ENCODE data around the gene MOAP1. TPM values are rescaled to one million over a fixed set of nuclear protein-coding genes. Genes with fewer than 3 reads are reported as not detected.
"Not testable (repeated sequence)": the region's sequence is repeated elsewhere in the genome, so short reads cannot be mapped to it uniquely, and the experiment has no call there.

MOAP1 gene, protein sequence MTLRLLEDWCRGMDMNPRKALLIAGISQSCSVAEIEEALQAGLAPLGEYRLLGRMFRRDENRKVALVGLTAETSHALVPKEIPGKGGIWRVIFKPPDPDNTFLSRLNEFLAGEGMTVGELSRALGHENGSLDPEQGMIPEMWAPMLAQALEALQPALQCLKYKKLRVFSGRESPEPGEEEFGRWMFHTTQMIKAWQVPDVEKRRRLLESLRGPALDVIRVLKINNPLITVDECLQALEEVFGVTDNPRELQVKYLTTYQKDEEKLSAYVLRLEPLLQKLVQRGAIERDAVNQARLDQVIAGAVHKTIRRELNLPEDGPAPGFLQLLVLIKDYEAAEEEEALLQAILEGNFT
- 21.3 and 24.4 TPM in 2 replicates for total RNA-seq

DNA sequence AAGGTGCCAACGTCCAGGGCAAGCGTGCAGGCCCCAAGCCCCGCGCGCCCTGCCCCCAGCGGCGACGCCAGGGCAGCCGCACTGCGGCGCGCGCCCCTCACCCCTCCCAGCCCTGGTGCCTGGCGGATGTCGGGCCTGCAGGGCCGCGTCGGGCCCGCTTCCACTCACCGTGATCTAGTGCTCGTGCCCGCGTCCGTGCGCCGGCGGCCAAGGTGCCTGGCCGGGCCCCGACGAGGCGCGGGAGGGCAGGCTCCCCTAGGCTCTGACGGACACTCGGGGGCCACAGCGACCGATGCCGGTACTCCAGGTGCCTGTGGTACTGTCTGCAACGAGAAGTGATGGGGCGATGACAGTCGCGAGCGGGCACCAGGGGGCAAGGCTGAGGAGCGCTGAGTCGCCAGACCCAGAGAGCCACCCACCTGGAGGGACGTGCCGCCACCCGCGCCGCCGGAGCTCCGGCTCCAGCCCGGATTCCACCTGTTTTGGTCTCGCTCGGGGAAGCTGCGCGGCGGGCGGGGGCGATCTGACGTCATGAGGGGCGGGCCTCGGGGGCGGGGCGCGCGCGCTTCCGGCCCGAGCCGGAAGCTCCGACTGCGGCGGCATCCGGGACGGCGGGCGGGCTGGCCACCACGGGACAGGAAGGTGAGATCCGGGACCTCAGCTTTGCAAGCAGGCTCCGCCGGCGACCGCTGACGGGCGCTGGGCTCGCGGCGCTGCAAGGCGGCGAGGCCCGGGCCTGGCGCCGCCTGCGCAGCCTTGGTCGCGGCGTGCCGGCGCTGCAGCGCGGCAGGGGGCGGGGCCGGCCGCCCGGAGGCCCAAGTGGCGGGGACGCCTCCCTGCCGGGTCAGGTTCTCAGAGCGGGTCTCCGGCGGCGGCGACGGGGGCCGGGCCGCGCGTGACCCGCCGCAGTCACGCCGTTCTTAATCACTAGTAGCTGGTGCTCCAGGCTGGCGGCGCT, at the start of gene MOAP1, which contains the start of gene LYSET:
MOAP1 (minus strand) TSS at position 507 of the 958 bp plus-strand sequence. CDS start 655 bp downstream, outside the sequence.
LYSET (plus strand) TSS at position 927 of the 958 bp plus-strand sequence. CDS start 89 bp downstream, outside the sequence.
- H3K27ac Mint-ChIP-seq, result peak within 1 kb of the TSS; percentile 93
- H3K4me3 Mint-ChIP-seq, result peak within 1 kb of the TSS; percentile 92
- TF ChIP-seq, protein P1, sequence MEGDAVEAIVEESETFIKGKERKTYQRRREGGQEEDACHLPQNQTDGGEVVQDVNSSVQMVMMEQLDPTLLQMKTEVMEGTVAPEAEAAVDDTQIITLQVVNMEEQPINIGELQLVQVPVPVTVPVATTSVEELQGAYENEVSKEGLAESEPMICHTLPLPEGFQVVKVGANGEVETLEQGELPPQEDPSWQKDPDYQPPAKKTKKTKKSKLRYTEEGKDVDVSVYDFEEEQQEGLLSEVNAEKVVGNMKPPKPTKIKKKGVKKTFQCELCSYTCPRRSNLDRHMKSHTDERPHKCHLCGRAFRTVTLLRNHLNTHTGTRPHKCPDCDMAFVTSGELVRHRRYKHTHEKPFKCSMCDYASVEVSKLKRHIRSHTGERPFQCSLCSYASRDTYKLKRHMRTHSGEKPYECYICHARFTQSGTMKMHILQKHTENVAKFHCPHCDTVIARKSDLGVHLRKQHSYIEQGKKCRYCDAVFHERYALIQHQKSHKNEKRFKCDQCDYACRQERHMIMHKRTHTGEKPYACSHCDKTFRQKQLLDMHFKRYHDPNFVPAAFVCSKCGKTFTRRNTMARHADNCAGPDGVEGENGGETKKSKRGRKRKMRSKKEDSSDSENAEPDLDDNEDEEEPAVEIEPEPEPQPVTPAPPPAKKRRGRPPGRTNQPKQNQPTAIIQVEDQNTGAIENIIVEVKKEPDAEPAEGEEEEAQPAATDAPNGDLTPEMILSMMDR (IDR thresholded peaks at IDR 0.05), result no peak
- peak; percentile 83 for ATAC-seq (ENCODE audit: low read depth)
- peak; percentile 81 for DNase-seq
- intact Hi-C loops (cut with micrococcal nuclease), result loop anchor here (1.0 to 10.0 kb wide), 5 partner anchors 23 to 1080 kb away; partner anchors contain the start of genes ATXN3, GOLGA5, GON7 and ITPK1
- CTCF ChIA-PET, result interaction anchor here (0.5 to 3.0 kb wide), 7 partner anchors 15 to 435 kb away, joined by 3 to 16 read pairs (median 4); partner anchors contain the start of genes GON7, ITPK1 and UBR7
- H3K4me1 Mint-ChIP-seq, result peaks cover 24% of the 10 kb centered on the region
- H3K36me3 Mint-ChIP-seq (ENCODE audit: low read depth), result peaks cover 36% of the 10 kb centered on the region
- H3K27me3 Mint-ChIP-seq, result no peaks in the 10 kb centered on the region
- POLR2A ChIA-PET, result interaction anchor here (0.6 to 3.7 kb wide), 12 partner anchors 9 to 1145 kb away, joined by 3 to 38 read pairs (median 3); partner anchors contain the start of genes CPSF2, DDX24, GON7 and IFI27L1
- no peaks in the 10 kb centered on the region for H3K9me3 Mint-ChIP-seq

DNA sequence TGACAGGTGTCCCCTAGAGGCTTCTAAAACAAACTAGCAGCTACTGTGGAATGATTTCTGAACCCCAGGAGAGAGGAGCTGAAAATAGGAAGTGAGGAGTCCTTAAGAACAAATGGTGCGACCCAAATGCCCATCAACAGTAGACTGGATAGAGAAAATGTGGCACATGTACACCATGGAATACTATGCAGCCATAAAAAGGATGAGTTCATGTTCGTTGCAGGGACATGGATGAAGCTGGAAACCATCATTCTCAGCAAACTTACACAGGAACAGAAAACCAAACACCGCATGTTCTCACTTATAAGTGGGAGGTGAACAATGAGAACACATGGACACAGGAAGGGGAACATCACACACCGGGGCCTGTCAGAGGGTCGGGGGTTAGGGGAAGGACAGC, 48.4 kb upstream of the MOAP1 start:
- peaks cover 14% of the 10 kb centered on the region for H3K36me3 Mint-ChIP-seq (ENCODE audit: low read depth)
- POLR2A ChIA-PET; ATAC-seq (ENCODE audit: low read depth); H3K4me1 Mint-ChIP-seq; H3K9me3 Mint-ChIP-seq; DNase-seq; intact Hi-C loops (cut with micrococcal nuclease); H3K27ac Mint-ChIP-seq; H3K27me3 Mint-ChIP-seq; H3K4me3 Mint-ChIP-seq: not testable (repeated sequence)
- CTCF ChIA-PET, result interaction anchor here (0.8 to 1.1 kb wide), 2 partner anchors 304 to 386 kb away, joined by 3 read pairs; no protein-coding TSS in a partner anchor

DNA sequence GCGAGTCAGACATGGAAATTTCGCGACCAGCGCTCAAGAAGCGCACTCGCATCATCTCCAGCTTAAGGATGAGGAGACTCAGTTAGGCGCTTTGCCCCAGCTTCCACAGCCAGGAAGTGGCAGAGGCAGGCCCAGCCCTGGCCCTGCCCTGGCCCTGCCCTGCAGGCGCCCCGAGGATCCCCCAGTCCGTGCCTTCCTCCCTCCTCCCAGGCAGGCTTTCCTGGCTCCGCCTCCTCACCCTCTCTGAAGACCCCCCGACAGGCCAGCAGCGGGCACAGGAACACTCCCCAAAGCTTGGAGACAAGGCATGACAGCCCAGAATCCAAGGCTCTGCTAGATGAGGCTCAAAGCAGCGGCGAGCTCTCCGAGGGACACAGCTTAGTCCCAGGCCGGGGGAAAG, 47.5 kb upstream of the MOAP1 start:
- DNase-seq (no peak), ATAC-seq (ENCODE audit: low read depth) (no peak)
- no peak overlapping the region for H3K4me3 Mint-ChIP-seq
- no peaks in the 10 kb centered on the region for H3K27me3 Mint-ChIP-seq
- H3K36me3 Mint-ChIP-seq (ENCODE audit: low read depth), result peaks cover 21% of the 10 kb centered on the region
- ChIA-PET POLR2A (no interaction called here), CTCF (interaction anchor here (1.1 kb wide), 1 partner anchor 387 kb away, joined by 3 read pairs; no protein-coding TSS in a partner anchor)
- intact Hi-C loops (cut with micrococcal nuclease), result no loop called here
- H3K27ac Mint-ChIP-seq, result no peak overlapping the region
- TF ChIP-seq, protein P1 (IDR thresholded peaks at IDR 0.05), result no peak
- H3K9me3 Mint-ChIP-seq, result no peaks in the 10 kb centered on the region
- peaks cover 10% of the 10 kb centered on the region for H3K4me1 Mint-ChIP-seq

DNA sequence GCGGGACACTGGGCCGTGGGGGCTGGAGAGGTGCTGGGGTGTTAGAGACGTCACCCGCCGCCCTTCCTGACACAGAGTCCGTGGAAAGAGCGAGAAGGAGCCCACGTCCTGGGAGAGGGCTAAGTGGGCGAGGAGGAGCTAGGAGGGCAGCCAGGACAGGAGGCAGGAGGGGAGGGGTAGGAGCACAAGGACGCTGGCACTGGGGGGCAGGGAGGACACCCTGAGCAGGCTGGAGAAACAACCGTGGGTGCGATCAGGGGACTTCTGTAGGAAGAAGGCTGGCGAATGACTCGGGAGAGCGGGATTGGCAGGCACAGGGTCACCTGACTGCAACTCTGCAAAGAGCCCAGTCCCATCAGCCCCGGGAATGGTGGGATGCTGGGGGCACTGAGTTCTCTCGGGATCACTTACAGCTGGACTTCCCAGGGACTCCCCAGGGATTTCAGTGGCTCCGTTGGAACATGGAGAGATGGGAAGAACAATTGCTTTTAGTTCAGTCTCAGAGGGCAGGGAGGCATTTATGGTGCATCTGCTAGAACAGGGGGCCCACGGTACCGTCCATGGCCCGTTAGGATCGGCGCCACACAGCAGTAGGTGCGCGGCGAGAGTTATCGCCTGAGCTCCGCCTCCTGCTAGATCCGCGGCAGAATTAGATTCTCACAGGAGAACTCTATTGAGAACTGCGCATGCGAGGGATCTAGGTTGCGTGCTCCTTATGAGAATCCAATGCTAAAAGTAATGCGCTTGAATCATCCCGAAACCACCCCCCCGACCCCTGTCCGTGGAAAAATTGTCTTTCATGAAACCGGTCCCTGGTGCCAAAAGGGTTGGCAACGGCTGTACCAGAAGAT, 46.7 kb upstream of the MOAP1 start:
- Mint-ChIP-seq H3K36me3 (ENCODE audit: low read depth) (peaks cover 26% of the 10 kb centered on the region), H3K27me3 (no peaks in the 10 kb centered on the region), H3K27ac (no peak overlapping the region), H3K4me3 (peak overlapping the region; percentile 42), H3K9me3 (no peaks in the 10 kb centered on the region), H3K4me1 (peaks cover 10% of the 10 kb centered on the region)
- DNase-seq, result no peak
- intact Hi-C loops (cut with micrococcal nuclease), result no loop called here
- POLR2A ChIA-PET, result no interaction called here
- CTCF ChIA-PET, result interaction anchor here (0.5 kb wide), 1 partner anchor 311 kb away, joined by 4 read pairs; no protein-coding TSS in a partner anchor
- TF ChIP-seq, protein P1 (IDR thresholded peaks at IDR 0.05), result no peak
- no peak for ATAC-seq (ENCODE audit: low read depth)

Measured in activated B cell treated with CpG ODN at 0.5 μM for 24 hours (primary cell).